HepG2 (cell line): ENCODE data around the gene DAAM1. TPM values are rescaled to one million over a fixed set of nuclear protein-coding genes. Genes with fewer than 3 reads are reported as not detected.
A peak's percentile ranks its signal among the peaks of the same experiment; 100 is the strongest.

Source experiments
- ARHGAP35 ChIP-seq: sonication (generic); formaldehyde crosslinking; IDR thresholded peaks from 2 replicates; pipeline ENCODE4 v1.9.0; 2022; ENCODE audit warnings: mild to moderate bottlenecking, inconsistent platforms, moderate library complexity, missing genetic modification reagents, borderline replicate concordance
- ARID3A ChIP-seq: IDR thresholded peaks from 2 replicates; pipeline ENCODE4 v1.6.1; 2012; ENCODE audit warnings: low read depth, low read length, improper control_type of control experiment
- CEBPB ChIP-seq: IDR thresholded peaks from 2 replicates; pipeline ENCODE4 v1.6.1; 2011; ENCODE audit warnings: low read depth, low read length, improper control_type of control experiment, borderline replicate concordance
- ELF1 ChIP-seq: sonication (generic); formaldehyde crosslinking; IDR thresholded peaks from 2 replicates; pipeline ENCODE4 v1.4.0; 2020; ENCODE audit warnings: missing genetic modification reagents
- ELF3 ChIP-seq: IDR thresholded peaks from 2 replicates; pipeline ENCODE4 v1.6.1; 2016; ENCODE audit warnings: missing genetic modification reagents, missing compliant biosample characterization
- FOXA1 ChIP-seq, 2 experiments: fragments of 450-650 bp in 1 of 2; sonication (generic) in 1 of 2; formaldehyde crosslinking in 1 of 2; IDR thresholded peaks; 2 replicates each; pipeline versions ENCODE4 v1.4.0 to v1.6.1; 2016 to 2020; ENCODE audit warnings: missing genetic modification reagents in 1 of 2
- FOXO1 ChIP-seq: sonication (generic); formaldehyde crosslinking; IDR thresholded peaks from 2 replicates; pipeline ENCODE4 v1.4.0; 2020; ENCODE audit warnings: missing genetic modification reagents
- HNRNPL ChIP-seq: fragments of 200-400 bp; formaldehyde crosslinking; IDR thresholded peaks from 2 replicates; pipeline ENCODE4 v1.6.1; 2017; ENCODE audit warnings: mild to moderate bottlenecking, low read depth, low read length
- HOMEZ ChIP-seq: IDR thresholded peaks from 2 replicates; pipeline ENCODE4 v1.6.1; 2016; ENCODE audit warnings: low read depth
- KLF12 ChIP-seq: sonication (generic); formaldehyde crosslinking; IDR thresholded peaks from 2 replicates; pipeline ENCODE4 v1.4.0; 2020; ENCODE audit warnings: missing genetic modification reagents, borderline replicate concordance
- MAFF ChIP-seq: IDR thresholded peaks from 2 replicates; pipeline ENCODE4 v1.6.1; 2011; ENCODE audit warnings: low read depth, low read length, improper control_type of control experiment
- MAFG ChIP-seq: sonication (generic); formaldehyde crosslinking; IDR thresholded peaks from 2 replicates; pipeline ENCODE4 v1.5.1; 2020; ENCODE audit warnings: mild to moderate bottlenecking, missing genetic modification reagents
- MTA1 ChIP-seq: sonication (generic); formaldehyde crosslinking; IDR thresholded peaks from 2 replicates; pipeline ENCODE4 v1.4.0; 2020; ENCODE audit warnings: missing genetic modification reagents, mild to moderate bottlenecking, borderline replicate concordance
- MYC ChIP-seq: sonication (generic); formaldehyde crosslinking; IDR thresholded peaks from 2 replicates; pipeline ENCODE4 v1.9.0; 2021; ENCODE audit warnings: missing genetic modification reagents, borderline replicate concordance
- NCOA2 ChIP-seq: sonication (generic); formaldehyde crosslinking; IDR thresholded peaks from 2 replicates; pipeline ENCODE4 v1.8.0; 2022; ENCODE audit warnings: inconsistent platforms
- NFRKB ChIP-seq: fragments of 450-650 bp; IDR thresholded peaks from 2 replicates; pipeline ENCODE4 v1.6.1; 2017
- SNRNP70 ChIP-seq: fragments of 200-400 bp; formaldehyde crosslinking; IDR thresholded peaks from 2 replicates; pipeline ENCODE4 v1.6.1; 2017; ENCODE audit warnings: mild to moderate bottlenecking, low read depth, low read length, moderate library complexity
- SRSF4 ChIP-seq: fragments of 200-400 bp; formaldehyde crosslinking; IDR thresholded peaks from one replicate; pipeline ENCODE4 v1.6.1; 2018; ENCODE audit warnings: mild to moderate bottlenecking, low read depth, low read length, moderate library complexity; ENCODE audit not compliant: poor library complexity, severe bottlenecking
- ZBTB33 ChIP-seq: sonication (generic); formaldehyde crosslinking; IDR thresholded peaks from 2 replicates; pipeline ENCODE4 v1.4.0; 2020; ENCODE audit warnings: missing genetic modification reagents
- ZFP62 ChIP-seq: sonication (generic); formaldehyde crosslinking; IDR thresholded peaks from 2 replicates; pipeline ENCODE4 v1.4.0; 2020; ENCODE audit warnings: missing genetic modification reagents
- ZNF205 ChIP-seq: IDR thresholded peaks from 2 replicates; pipeline ENCODE4 v1.6.1; 2018; ENCODE audit warnings: missing biosample characterization, missing genetic modification reagents
- ZNF609 ChIP-seq: sonication (generic); formaldehyde crosslinking; IDR thresholded peaks from 2 replicates; pipeline ENCODE4 v1.4.0; 2020; ENCODE audit warnings: mild to moderate bottlenecking, missing genetic modification reagents, borderline replicate concordance
- polyA plus RNA-seq, 8 experiments: library from polyadenylated mRNA; depleted of rRNA in 3 of 8; stranded (reverse) in 7 of 8; unstranded in 1 of 8; fragments of >200 nt; fragmentation: Illumina TruSeq in 4 of 8; extraction: Trizol in 4 of 8; gene quantifications; 2 replicates each; pipeline versions ENCODE4 v1.2.1 to v1.2.3, GENCODE V29; 2011 to 2016; ENCODE audit warnings: low read depth in 4 of 8, missing spikeins in 1 of 8, mixed read lengths in 1 of 8; ENCODE audit not compliant: insufficient read depth in 1 of 8
- total RNA-seq, 5 experiments: library from RNA; depleted of rRNA; stranded (reverse); fragments of >200 nt; fragmentation: Illumina TruSeq; extraction: Trizol; gene quantifications; 2 replicates each; pipeline ENCODE4 v1.2.3, GENCODE V29; 2016; ENCODE audit warnings: low read depth in 1 of 5

Gene DAAM1
- total and polyA plus RNA-seq, 2 of the 13 experiments (the other 11 are each of a cell fraction or from before 2014, with no cell fraction given), result 10.9 to 24.5 TPM

GRCh38 chr14:59301354-59301753, 112.9 kb downstream of the DAAM1 start (continued):
- no peak for TF ChIP-seq SNRNP70
- TF ChIP-seq ELF3 (CRISPR knock-in tag), result peak; percentile 69; the same call in 1 of the 2 replicates
- TF ChIP-seq ARID3A, result no peak
- peak; percentile 75 for TF ChIP-seq MAFF
- TF ChIP-seq ARHGAP35, result no peak
- no peak for TF ChIP-seq NCOA2 (CRISPR knock-in tag)
- TF ChIP-seq HNRNPL, result no peak
- TF ChIP-seq NFRKB, result no peak
- no peak for TF ChIP-seq CEBPB
- no peak for TF ChIP-seq ZFP62 (CRISPR knock-in tag)
- no peak for TF ChIP-seq FOXA1 (IDR thresholded peaks at IDR 0.05)
- TF ChIP-seq FOXA1 (CRISPR knock-in tag; IDR thresholded peaks at IDR 0.05), result no peak
- no peak for TF ChIP-seq SRSF4
- TF ChIP-seq MAFG (CRISPR knock-in tag), result no peak
- no peak for TF ChIP-seq ZBTB33
- TF ChIP-seq ZNF609 (CRISPR knock-in tag), result peak; percentile 41; the same call in 1 of the 2 replicates
- peak; percentile 50; the same call in 1 of the 2 replicates for TF ChIP-seq FOXO1 (CRISPR knock-in tag)
- TF ChIP-seq KLF12 (CRISPR knock-in tag), result no peak
- TF ChIP-seq ELF1 (CRISPR knock-in tag), result peak; percentile 53; the same call in 1 of the 2 replicates
- peak; percentile 30; the same call in 1 of the 2 replicates for TF ChIP-seq HOMEZ (CRISPR knock-in tag)
- TF ChIP-seq MYC (CRISPR knock-in tag), result no peak
- TF ChIP-seq MTA1 (CRISPR knock-in tag), result no peak
- TF ChIP-seq ZNF205 (CRISPR knock-in tag), result no peak
